Mesenchymal stem cell (in vitro differentiated cells and primary cell): Measurements from ENCODE around the gene DDX6. TPM values are rescaled to one million over a fixed set of nuclear protein-coding genes. Genes with fewer than 3 reads are reported as not detected.

Experiments
- small RNA-seq: library from polyadenylated mRNA; stranded (forward); fragments of <200 nt; extraction: miRNeasy Mini kit (QIAGEN cat#:217004); gene quantifications from one replicate; pipeline ENCODE3, GENCODE V24; 2013; ENCODE audit warnings: low read depth

The DDX6 gene

Small RNA genes lying within 50 kb of the gene (small RNA-seq; reads per million reads assigned to genes)
- gene AP004609.2 (not detected), gene RF00019 (not detected), gene RNU6-376P (not detected)
